Measurements from ENCODE around the gene CLPTM1L.
"Not testable (repeated sequence)": the region's sequence is repeated elsewhere in the genome, so short reads cannot be mapped to it uniquely, and the experiment has no call there.

CLPTM1L gene

DNA sequence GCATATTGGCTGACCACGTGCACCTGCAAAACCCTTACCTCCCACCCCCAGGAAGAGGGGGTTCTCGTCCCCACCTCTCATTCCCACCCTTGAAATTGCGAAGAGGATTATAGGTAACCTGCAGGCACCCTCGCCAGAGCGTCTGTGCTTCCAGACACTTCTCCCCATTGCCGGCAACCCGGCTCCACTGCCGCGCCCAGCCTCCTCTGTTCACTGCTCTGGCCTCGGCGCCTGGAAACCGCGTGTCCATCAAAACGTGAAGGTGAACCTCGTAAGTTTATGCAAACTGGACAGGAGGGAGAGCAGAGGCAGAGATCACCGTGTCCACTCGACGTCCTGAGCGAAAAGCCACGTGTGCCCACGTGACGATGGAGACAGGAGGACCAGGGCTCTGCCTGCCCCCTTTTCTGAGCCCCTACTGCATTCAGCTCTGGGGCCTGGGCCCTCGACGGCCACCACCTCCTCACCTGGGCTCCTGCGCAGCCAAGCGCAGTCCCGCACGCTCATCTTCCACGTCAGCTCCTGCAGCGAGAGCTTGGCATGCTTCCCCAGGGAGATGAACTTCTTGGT, 52.0 kb downstream of the CLPTM1L start:
- DNase-seq (ENCODE audit: low read depth), result no peak
- TF ChIP-seq, protein P1, sequence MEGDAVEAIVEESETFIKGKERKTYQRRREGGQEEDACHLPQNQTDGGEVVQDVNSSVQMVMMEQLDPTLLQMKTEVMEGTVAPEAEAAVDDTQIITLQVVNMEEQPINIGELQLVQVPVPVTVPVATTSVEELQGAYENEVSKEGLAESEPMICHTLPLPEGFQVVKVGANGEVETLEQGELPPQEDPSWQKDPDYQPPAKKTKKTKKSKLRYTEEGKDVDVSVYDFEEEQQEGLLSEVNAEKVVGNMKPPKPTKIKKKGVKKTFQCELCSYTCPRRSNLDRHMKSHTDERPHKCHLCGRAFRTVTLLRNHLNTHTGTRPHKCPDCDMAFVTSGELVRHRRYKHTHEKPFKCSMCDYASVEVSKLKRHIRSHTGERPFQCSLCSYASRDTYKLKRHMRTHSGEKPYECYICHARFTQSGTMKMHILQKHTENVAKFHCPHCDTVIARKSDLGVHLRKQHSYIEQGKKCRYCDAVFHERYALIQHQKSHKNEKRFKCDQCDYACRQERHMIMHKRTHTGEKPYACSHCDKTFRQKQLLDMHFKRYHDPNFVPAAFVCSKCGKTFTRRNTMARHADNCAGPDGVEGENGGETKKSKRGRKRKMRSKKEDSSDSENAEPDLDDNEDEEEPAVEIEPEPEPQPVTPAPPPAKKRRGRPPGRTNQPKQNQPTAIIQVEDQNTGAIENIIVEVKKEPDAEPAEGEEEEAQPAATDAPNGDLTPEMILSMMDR (IDR thresholded peaks at IDR 0.05; ENCODE audit: low read length, missing control alignments), result no peak
- H3K4me3 ChIP-seq (replicated peaks; ENCODE audit: low read depth, low read length), result no peak overlapping the region

DNA sequence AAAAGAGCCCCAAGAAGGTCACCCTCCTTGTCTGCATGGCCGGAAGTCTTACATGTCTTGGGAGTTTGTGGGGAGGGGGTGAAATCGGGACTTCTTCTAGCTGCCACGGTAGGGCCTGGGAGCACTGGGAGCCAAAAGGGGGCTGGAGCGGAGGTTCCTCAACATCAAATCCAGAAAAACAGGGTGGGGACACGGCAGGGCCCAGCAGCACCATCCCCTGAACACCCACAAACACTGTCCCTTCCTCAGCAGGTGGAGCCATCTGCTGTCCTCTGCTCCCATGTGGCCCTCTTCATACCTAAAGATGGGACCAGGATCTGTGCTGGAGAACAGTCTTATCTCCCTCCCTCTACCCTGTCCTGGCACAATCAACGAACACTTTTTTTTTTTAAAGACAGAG, 52.8 kb downstream of the CLPTM1L start:
- TF ChIP-seq, protein P1 (IDR thresholded peaks at IDR 0.05; ENCODE audit: low read length, missing control alignments), result no peak
- DNase-seq (ENCODE audit: low read depth), result no peak
- no peak overlapping the region for H3K4me3 ChIP-seq (replicated peaks; ENCODE audit: low read depth, low read length)

DNA sequence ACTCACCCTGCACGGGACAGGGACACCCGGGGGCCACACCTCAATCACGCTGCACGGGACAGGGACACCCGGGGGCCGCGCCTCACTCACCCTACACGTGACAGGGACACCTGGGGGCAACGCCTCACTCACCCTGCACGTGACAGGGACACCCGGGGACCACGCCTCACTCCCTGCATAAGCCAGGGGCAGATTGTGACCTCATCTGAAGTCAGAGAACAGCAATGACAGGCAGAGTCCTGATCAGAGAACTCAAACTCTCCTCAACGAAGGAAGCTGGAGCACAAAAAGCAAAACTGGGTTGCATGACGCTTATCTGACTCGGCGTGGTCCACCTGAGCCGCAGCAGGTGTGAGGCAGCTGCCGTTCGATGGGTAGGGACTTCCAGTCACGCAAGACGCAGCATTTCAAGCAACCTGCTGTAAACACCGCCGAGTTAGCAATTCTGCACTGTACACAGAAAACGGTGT, 53.3 kb downstream of the CLPTM1L start:
- TF ChIP-seq, protein P1 (IDR thresholded peaks at IDR 0.05; ENCODE audit: low read length, missing control alignments), result no peak
- DNase-seq (ENCODE audit: low read depth), result no peak

GRCh38 chr5:1290956-1291355, 53.9 kb downstream of the CLPTM1L start:
- not testable (repeated sequence) for DNase-seq (ENCODE audit: low read depth); H3K4me3 ChIP-seq (replicated peaks; ENCODE audit: low read depth, low read length)

More for the DNA sequence above, 53.3 kb downstream of the CLPTM1L start:
- no peak overlapping the region for H3K4me3 ChIP-seq (replicated peaks; ENCODE audit: low read depth, low read length)

GRCh38 chr5:1289559-1289958, 55.3 kb downstream of the CLPTM1L start:
- not testable (repeated sequence) for H3K4me3 ChIP-seq (replicated peaks; ENCODE audit: low read depth, low read length); DNase-seq (ENCODE audit: low read depth)

DNA sequence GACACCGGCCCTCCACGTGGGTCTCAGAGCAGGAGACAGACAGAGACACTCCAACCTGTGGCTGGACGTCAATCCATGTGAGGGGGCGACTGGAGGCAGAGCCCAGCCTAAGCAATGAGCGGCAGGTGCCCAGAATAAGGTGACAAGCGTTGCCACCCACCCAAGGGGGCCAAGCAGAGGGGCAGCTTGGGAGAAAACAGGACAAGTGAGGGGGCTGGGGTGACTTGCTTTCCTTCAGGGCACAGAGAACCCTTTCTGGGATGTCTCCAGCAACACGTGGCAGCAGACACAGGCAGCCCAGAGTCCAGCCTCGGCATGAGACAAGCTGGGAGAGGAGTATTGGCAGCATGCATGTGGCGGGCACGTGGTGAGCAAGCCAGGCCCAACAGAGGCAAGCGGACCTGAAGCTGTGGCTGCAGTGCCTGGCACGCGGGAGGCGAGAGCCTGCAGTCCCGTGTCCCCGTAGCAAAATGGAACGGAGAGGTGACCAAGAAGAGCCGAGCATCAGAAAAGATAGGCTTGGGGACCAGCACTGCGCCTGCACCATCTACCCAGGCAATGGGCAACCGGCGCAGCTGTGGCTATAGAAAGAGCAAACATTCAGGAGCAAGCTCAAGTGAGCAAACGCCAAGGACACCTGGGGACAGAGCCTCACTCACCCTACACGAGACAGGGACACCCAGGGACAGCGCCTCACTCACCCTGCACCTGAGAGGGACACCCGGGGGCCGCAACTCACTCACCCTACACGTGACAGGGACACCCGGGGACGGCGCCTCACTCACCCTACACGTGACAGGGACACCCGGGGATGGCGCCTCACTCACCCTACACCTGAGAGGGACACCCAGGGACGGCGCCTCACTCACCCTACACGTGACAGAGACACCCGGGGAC, 56.2 kb downstream of the CLPTM1L start:
- no peak overlapping the region for H3K4me3 ChIP-seq (replicated peaks; ENCODE audit: low read depth, low read length)
- TF ChIP-seq, protein P1 (IDR thresholded peaks at IDR 0.05; ENCODE audit: low read length, missing control alignments), result no peak
- no peak for DNase-seq (ENCODE audit: low read depth)

DNA sequence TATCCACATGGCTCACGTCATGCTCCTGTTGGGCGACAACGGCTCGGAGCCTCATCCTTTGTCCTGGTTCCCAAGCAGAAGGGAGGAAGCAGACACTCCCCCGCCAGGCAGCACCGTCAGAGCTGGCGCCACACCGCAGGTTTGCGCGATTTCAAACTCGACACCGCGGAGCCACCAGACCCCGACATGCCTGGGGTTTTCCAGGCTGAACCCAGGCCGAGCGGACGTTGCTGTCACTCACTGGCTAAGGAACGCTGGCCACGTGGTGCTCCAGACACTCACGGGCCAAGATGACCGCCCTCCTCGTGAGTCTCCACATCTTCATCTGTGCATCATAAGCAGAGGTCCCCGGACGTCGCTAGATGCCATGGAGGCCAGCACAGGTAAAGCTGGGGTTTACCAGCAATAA, 59.0 kb downstream of the CLPTM1L start:
- TF ChIP-seq, protein P1 (IDR thresholded peaks at IDR 0.05; ENCODE audit: low read length, missing control alignments), result no peak
- DNase-seq (ENCODE audit: low read depth), result no peak
- H3K4me3 ChIP-seq (replicated peaks; ENCODE audit: low read depth, low read length), result no peak overlapping the region

DNA sequence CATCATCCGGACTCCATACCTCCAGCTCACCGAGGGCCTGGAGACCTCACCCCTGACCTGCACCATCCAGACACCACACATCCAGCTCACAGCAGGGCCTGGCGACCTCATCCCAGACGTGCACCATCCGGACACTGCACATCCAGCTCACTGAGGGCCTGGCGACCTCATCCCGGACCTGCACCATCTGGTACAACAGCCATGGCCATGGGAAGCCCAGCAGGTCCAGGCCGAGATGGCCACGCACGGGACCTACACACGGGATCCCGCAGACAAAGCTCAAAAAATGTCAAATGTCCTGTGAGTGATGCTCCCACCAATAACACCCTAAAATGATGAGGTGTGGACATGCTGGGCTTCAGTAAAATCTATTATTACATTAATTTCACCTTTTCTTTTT, 59.8 kb downstream of the CLPTM1L start:
- no peak overlapping the region for H3K4me3 ChIP-seq (replicated peaks; ENCODE audit: low read depth, low read length)
- TF ChIP-seq, protein P1 (IDR thresholded peaks at IDR 0.05; ENCODE audit: low read length, missing control alignments), result no peak
- no peak for DNase-seq (ENCODE audit: low read depth)

DNA sequence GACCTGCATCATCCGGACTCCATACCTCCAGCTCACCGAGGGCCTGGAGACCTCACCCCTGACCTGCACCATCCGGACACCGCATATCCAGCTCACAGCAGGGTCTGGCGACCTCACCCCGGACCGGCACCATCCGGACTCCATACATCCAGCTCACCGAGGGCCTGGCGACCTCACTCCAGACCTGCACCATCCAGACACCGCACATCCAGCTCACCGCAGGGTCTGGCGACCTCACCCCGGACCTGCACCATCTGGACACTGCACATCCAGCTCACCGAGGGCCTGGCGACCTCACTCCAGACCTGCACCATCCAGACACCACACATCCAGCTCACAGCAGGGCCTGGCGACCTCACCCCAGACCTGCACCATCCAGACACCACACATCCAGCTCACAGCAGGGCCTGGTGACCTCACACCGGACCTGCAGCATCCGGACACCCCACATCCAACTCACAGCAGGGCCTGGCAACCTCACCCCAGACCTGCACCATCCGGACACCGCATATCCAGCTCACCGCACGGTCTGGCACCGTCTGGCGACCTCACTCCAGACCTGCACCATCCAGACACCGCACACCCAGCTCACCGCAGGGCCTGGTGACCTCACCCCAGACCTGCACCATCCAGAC, 60.4 kb downstream of the CLPTM1L start:
- DNase-seq (ENCODE audit: low read depth); H3K4me3 ChIP-seq (replicated peaks; ENCODE audit: low read depth, low read length): not testable (repeated sequence)

DNA sequence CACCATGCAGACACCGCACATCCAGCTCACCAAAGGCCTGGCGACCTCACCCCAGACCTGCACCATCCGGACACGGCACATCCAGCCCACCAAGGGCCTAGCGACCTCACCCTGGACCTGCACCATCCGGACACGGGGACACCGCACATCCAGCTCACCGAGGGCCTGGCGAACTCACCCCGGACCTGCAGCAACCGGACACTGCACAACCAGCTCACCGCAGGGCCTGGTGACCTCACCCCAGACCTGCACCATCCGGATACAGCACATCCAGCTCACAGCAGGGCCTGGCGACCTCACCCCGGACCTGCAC, 61.2 kb downstream of the CLPTM1L start:
- not testable (repeated sequence) for H3K4me3 ChIP-seq (replicated peaks; ENCODE audit: low read depth, low read length); DNase-seq (ENCODE audit: low read depth)
